22Rv1 (cell line): ENCODE measurements around the gene MAP2K6.

Experiments
- ZFX ChIP-seq: fragments of 450-650 bp; IDR thresholded peaks from 2 replicates; pipeline ENCODE4 v1.6.1; 2017; ENCODE audit warnings: antibody characterized with exemption, borderline replicate concordance
- TF ChIP-seq, protein P1 (sequence below): fragments of 450-650 bp; IDR thresholded peaks from 2 replicates; pipeline ENCODE4 v1.5.1; 2017; ENCODE audit warnings: mild to moderate bottlenecking

DNA sequence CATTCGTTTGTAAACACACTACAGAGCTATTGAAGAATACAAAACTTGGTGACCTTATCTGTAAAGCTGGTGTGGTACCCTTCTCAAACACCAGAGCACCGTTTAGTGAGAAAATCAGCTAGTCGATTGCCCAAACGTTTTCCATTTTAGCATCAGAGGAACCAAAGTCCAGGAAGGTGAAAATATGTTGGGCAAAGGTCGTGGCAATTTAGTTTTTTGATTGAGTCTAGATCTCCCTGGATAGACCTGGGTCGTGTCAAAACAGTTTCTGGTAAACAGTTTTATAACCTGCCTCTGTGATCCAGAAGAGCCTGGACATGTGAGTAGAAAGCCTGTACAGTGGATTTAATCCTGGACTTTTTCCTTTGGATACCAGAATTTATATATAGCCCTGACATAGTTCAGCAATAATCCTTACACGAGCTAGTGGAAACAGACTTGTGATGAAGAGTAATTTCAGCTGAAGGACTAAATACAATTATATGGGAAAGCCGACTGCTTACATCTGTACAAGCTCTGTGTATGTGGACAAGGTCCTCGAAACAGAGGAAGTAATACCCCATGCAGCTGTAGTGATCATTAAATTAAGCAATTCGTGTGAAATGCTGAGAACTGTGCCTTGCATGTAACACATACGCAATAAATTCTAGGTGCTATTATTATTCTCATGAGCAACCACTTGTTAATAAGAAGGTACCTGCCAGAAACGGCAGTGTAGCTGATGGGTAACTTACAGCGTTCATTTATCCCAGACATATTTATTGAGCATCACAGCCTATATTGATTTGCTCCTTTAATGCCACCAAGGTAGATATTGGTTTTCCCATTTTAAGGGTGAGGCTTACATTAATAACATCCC is 72.5 kb downstream of the MAP2K6 start:
- TF ChIP-seq, protein P1, sequence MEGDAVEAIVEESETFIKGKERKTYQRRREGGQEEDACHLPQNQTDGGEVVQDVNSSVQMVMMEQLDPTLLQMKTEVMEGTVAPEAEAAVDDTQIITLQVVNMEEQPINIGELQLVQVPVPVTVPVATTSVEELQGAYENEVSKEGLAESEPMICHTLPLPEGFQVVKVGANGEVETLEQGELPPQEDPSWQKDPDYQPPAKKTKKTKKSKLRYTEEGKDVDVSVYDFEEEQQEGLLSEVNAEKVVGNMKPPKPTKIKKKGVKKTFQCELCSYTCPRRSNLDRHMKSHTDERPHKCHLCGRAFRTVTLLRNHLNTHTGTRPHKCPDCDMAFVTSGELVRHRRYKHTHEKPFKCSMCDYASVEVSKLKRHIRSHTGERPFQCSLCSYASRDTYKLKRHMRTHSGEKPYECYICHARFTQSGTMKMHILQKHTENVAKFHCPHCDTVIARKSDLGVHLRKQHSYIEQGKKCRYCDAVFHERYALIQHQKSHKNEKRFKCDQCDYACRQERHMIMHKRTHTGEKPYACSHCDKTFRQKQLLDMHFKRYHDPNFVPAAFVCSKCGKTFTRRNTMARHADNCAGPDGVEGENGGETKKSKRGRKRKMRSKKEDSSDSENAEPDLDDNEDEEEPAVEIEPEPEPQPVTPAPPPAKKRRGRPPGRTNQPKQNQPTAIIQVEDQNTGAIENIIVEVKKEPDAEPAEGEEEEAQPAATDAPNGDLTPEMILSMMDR: no peak
- no peak for TF ChIP-seq ZFX
